Naive B cell (primary cell): ENCODE results near the gene NIBAN1. TPM values are rescaled to one million over a fixed set of nuclear protein-coding genes. Genes with fewer than 3 reads are reported as not detected.

Source experiments
- ATAC-seq, 2 donors: fragments of 150-1000 bp; cut with Tn5 transposase; 2 replicates each; pipeline ENCODE4 v1.10.0; 2021; ENCODE audit warnings: low read depth in 2 of 2, mild to moderate bottlenecking in 2 of 2, moderate library complexity in 2 of 2
- DNase-seq: peaks from one replicate; pipeline ENCODE4 v3.0.0; 2022
- H3K27ac Mint-ChIP-seq, 6 donors: one replicate each; pipeline ENCODE4 v1.8.0; 2020 to 2022; ENCODE audit warnings: mild to moderate bottlenecking in 6 of 6, mixed read lengths in 6 of 6, moderate library complexity in 5 of 6, inconsistent platforms in 2 of 6
- H3K27me3 Mint-ChIP-seq, 3 donors: one replicate each; pipeline ENCODE4 v1.8.0; 2021 to 2022; ENCODE audit warnings: mixed read lengths in 3 of 3, mild to moderate bottlenecking in 1 of 3
- H3K36me3 Mint-ChIP-seq, 2 donors: one replicate each; pipeline ENCODE4 v1.8.0; 2020 to 2022; ENCODE audit warnings: mixed read lengths in 2 of 2, inconsistent platforms in 1 of 2, mild to moderate bottlenecking in 1 of 2
- H3K4me1 Mint-ChIP-seq, 3 donors: one replicate each; pipeline ENCODE4 v1.8.0; 2020 to 2022; ENCODE audit warnings: mixed read lengths in 3 of 3, inconsistent platforms in 1 of 3, mild to moderate bottlenecking in 1 of 3, moderate library complexity in 1 of 3
- H3K4me3 Mint-ChIP-seq, 8 donors: one replicate each; pipeline ENCODE4 v1.8.0; 2020 to 2022; ENCODE audit warnings: mild to moderate bottlenecking in 8 of 8, mixed read lengths in 8 of 8, moderate library complexity in 8 of 8, inconsistent platforms in 2 of 8
- H3K9me3 Mint-ChIP-seq, 7 donors: one replicate each; pipeline ENCODE4 v1.8.0; 2020 to 2022; ENCODE audit warnings: mixed read lengths in 7 of 7, mild to moderate bottlenecking in 5 of 7, inconsistent platforms in 2 of 7, moderate library complexity in 1 of 7
- polyA plus RNA-seq, 6 donors: library from polyadenylated mRNA; unstranded; fragments of 300-500 nt; fragmentation: Illumina TruSeq; gene quantifications; one replicate each; pipeline ENCODE4 v1.2.3, GENCODE V29; 2021; ENCODE audit warnings: low read depth in 6 of 6

The NIBAN1 gene
- polyA plus RNA-seq, 6 donors from 2014 or later, result 0.13 to 1.3 (median 0.34) TPM; not detected in 1

- ATAC-seq (no peak), DNase-seq (no peak)
- H3K36me3 Mint-ChIP-seq, result no peaks in the 10 kb centered on the region
- H3K9me3 Mint-ChIP-seq, result peaks cover 0 to 1% (median 0%) of the 10 kb centered on the region in 7 donors
- no peaks in the 10 kb centered on the region for H3K4me1 Mint-ChIP-seq
- no peak overlapping the region for H3K27ac Mint-ChIP-seq
- H3K4me3 Mint-ChIP-seq, result no peak overlapping the region
- H3K27me3 Mint-ChIP-seq, result peaks cover 19 to 27% (median 20%) of the 10 kb centered on the region in 3 donors
These were observed 14.2 kb upstream of the NIBAN1 start for GRCh38 chr1:184988506-184988905.

- Mint-ChIP-seq H3K9me3 (no peaks in the 10 kb centered on the region), H3K27ac (no peak overlapping the region), H3K36me3 (no peaks in the 10 kb centered on the region), H3K27me3 (peaks cover 19 to 31% (median 20%) of the 10 kb centered on the region in 3 donors), H3K4me3 (no peak overlapping the region), H3K4me1 (no peaks in the 10 kb centered on the region)
- DNase-seq (no peak), ATAC-seq (no peak)
These were observed 13.4 kb upstream of the NIBAN1 start for GRCh38 chr1:184987696-184988095.

- peak overlapping the region in 1 of 6 donors; percentile 43 for H3K27ac Mint-ChIP-seq
- peaks cover 19 to 31% (median 23%) of the 10 kb centered on the region in 3 donors for H3K27me3 Mint-ChIP-seq
- H3K9me3 Mint-ChIP-seq, result no peaks in the 10 kb centered on the region
- DNase-seq (no peak), ATAC-seq (no peak)
- no peaks in the 10 kb centered on the region for H3K36me3 Mint-ChIP-seq
- no peak overlapping the region for H3K4me3 Mint-ChIP-seq
- H3K4me1 Mint-ChIP-seq, result peaks cover 0 to 7% (median 0%) of the 10 kb centered on the region in 3 donors
These were observed 11.9 kb upstream of the NIBAN1 start for GRCh38 chr1:184986250-184986649.

GRCh38 chr1:184982002-184982954, 8.0 kb upstream of the NIBAN1 start:
- no peaks in the 10 kb centered on the region for H3K36me3 Mint-ChIP-seq
- ATAC-seq (peak; percentile 99 to 100), DNase-seq (peak; percentile 59)
- no peaks in the 10 kb centered on the region for H3K9me3 Mint-ChIP-seq
- H3K27ac Mint-ChIP-seq, result no peak overlapping the region
- H3K4me1 Mint-ChIP-seq, result peaks cover 0 to 7% (median 0%) of the 10 kb centered on the region in 3 donors
- H3K27me3 Mint-ChIP-seq, result peaks cover 17 to 23% (median 19%) of the 10 kb centered on the region in 3 donors
- H3K4me3 Mint-ChIP-seq, result no peak overlapping the region

- Mint-ChIP-seq H3K9me3 (no peaks in the 10 kb centered on the region), H3K4me3 (no peak overlapping the region), H3K27ac (no peak overlapping the region), H3K4me1 (peaks cover 0 to 7% (median 0%) of the 10 kb centered on the region in 3 donors), H3K36me3 (no peaks in the 10 kb centered on the region), H3K27me3 (peaks cover 13 to 18% (median 16%) of the 10 kb centered on the region in 3 donors)
- DNase-seq, result no peak
- ATAC-seq, result no peak
These were observed 6.4 kb upstream of the NIBAN1 start for GRCh38 chr1:184980726-184981125.

- Mint-ChIP-seq H3K36me3 (no peaks in the 10 kb centered on the region), H3K4me1 (peaks cover 9 to 25% (median 10%) of the 10 kb centered on the region in 3 donors), H3K9me3 (no peaks in the 10 kb centered on the region), H3K27me3 (peaks cover 9 to 14% (median 10%) of the 10 kb centered on the region in 3 donors), H3K27ac (peak overlapping the region in 4 of 6 donors; percentile 0 to 17 (median 4)), H3K4me3 (peak overlapping the region; percentile 10 to 84 (median 57))
- ATAC-seq, result no peak
- DNase-seq, result no peak
These were observed 1.0 kb upstream of the NIBAN1 start for GRCh38 chr1:184975208-184975870.

GRCh38 chr1:184974837-184975115, 468 bp upstream of the NIBAN1 start:
- Mint-ChIP-seq H3K27me3 (peaks cover 9 to 14% (median 10%) of the 10 kb centered on the region in 3 donors), H3K36me3 (no peaks in the 10 kb centered on the region), H3K9me3 (no peaks in the 10 kb centered on the region), H3K4me1 (peaks cover 9 to 26% (median 10%) of the 10 kb centered on the region in 3 donors), H3K27ac (no peak overlapping the region), H3K4me3 (peak overlapping the region; percentile 30 to 88 (median 82))
- no peak for ATAC-seq
- DNase-seq, result no peak

- Mint-ChIP-seq H3K27me3 (peaks cover 9 to 14% (median 10%) of the 10 kb centered on the region in 3 donors), H3K4me1 (peaks cover 9 to 26% (median 10%) of the 10 kb centered on the region in 3 donors), H3K36me3 (no peaks in the 10 kb centered on the region), H3K4me3 (peak overlapping the region; percentile 84 to 97 (median 91)), H3K27ac (peak overlapping the region; percentile 17 to 93 (median 70)), H3K9me3 (no peaks in the 10 kb centered on the region)
- ATAC-seq (peak; percentile 51 to 53), DNase-seq (no peak)
These were observed 844 bp downstream of the NIBAN1 start for GRCh38 chr1:184973272-184974055.

GRCh38 chr1:184972315-184973055, 1.8 kb downstream of the NIBAN1 start:
- Mint-ChIP-seq H3K36me3 (no peaks in the 10 kb centered on the region), H3K4me1 (peaks cover 9 to 26% (median 10%) of the 10 kb centered on the region in 3 donors), H3K4me3 (peak overlapping the region in 7 of 8 donors; percentile 84 to 97 (median 91)), H3K27ac (no peak overlapping the region), H3K27me3 (peaks cover 9 to 14% (median 10%) of the 10 kb centered on the region in 3 donors), H3K9me3 (no peaks in the 10 kb centered on the region)
- DNase-seq (no peak), ATAC-seq (no peak)

GRCh38 chr1:184971522-184972265, 2.6 kb downstream of the NIBAN1 start:
- Mint-ChIP-seq H3K36me3 (no peaks in the 10 kb centered on the region), H3K27ac (peak overlapping the region in 2 of 6 donors; percentile 34 to 76), H3K4me3 (peak overlapping the region in 2 of 8 donors; percentile 27 to 44), H3K27me3 (peaks cover 9 to 14% (median 10%) of the 10 kb centered on the region in 3 donors), H3K9me3 (no peaks in the 10 kb centered on the region), H3K4me1 (peaks cover 9 to 26% (median 10%) of the 10 kb centered on the region in 3 donors)
- ATAC-seq (no peak), DNase-seq (no peak)

GRCh38 chr1:184970691-184971161, 3.6 kb downstream of the NIBAN1 start:
- no peak overlapping the region for H3K4me3 Mint-ChIP-seq
- H3K27ac Mint-ChIP-seq, result peak overlapping the region in 1 of 6 donors; percentile 12
- no peak for ATAC-seq
- H3K9me3 Mint-ChIP-seq, result no peaks in the 10 kb centered on the region
- peaks cover 8 to 11% (median 8%) of the 10 kb centered on the region in 3 donors for H3K27me3 Mint-ChIP-seq
- DNase-seq, result no peak
- no peaks in the 10 kb centered on the region for H3K36me3 Mint-ChIP-seq
- H3K4me1 Mint-ChIP-seq, result peaks cover 9 to 26% (median 10%) of the 10 kb centered on the region in 3 donors

- Mint-ChIP-seq H3K27me3 (no peaks in the 10 kb centered on the region), H3K27ac (no peak overlapping the region), H3K36me3 (no peaks in the 10 kb centered on the region)
These were observed 7.3 kb downstream of the NIBAN1 start for GRCh38 chr1:184966989-184967388.

More at GRCh38 chr1:184966989-184967388, 7.3 kb downstream of the NIBAN1 start:
- H3K4me1 Mint-ChIP-seq, result peaks cover 5 to 12% (median 8%) of the 10 kb centered on the region in 3 donors
- no peaks in the 10 kb centered on the region for H3K9me3 Mint-ChIP-seq
- ATAC-seq (no peak), DNase-seq (no peak)
- no peak overlapping the region for H3K4me3 Mint-ChIP-seq
